KOPT-K1 (cell line): ENCODE results near the gene UGCG.
"Not testable (repeated sequence)": the region's sequence is repeated elsewhere in the genome, so short reads cannot be mapped to it uniquely, and the experiment has no call there.

Experiments used
- H3K27ac ChIP-seq: fragments of 200-600 bp; sonication (generic); 2 replicates; pipeline ENCODE4 v1.5.1; 2016; ENCODE audit warnings: antibody characterized with exemption, mild to moderate bottlenecking, low read depth, low read length; ENCODE audit not compliant: poor library complexity, severe bottlenecking
- H3K36me3 ChIP-seq: fragments of 200-600 bp; sonication (generic); 2 replicates; pipeline ENCODE4 v1.5.1; 2017; ENCODE audit warnings: antibody characterized with exemption, mild to moderate bottlenecking, low read length, moderate library complexity; ENCODE audit not compliant: insufficient read depth
- H3K9me3 ChIP-seq: fragments of 200-600 bp; sonication (generic); 2 replicates; pipeline ENCODE4 v1.5.1; 2017; ENCODE audit warnings: antibody characterized with exemption, low read length, mild to moderate bottlenecking; ENCODE audit not compliant: insufficient read depth, poor library complexity, severe bottlenecking

UGCG gene

DNA sequence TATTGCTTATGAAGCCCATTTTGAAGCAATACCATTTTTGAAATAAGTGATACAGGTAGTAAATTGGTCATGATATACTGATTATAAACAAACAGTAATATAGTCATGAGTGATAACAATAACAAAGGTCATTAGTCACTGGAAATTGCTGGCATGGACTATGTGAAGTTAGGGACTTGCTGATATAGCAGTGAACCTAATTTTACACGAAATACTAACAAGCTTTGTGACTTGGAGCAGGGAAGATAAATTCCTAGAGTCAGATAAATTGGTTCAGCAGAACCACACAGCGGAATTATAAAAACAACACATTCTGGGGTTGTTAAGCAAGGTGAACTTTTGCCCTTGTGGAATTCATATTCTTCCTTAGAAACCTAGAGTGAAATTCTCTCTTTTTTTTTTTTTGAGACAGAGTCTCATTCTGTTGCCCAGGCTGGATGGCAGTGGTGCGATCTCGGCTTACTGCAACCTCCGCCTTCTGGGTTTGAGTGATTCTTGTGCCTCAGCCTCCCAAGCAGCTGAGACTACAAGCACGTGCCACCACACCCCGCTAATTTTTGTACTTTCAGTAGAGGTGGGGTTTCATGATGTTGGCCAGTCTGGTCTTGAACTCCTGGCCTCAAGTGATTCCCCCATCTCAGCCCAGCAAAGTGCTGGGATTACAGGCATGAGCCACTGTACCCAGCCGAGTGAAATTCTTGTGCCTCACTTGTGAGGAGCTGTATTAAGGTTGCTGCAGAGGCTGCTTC is 6.0 kb downstream of the UGCG start:
- H3K27ac ChIP-seq, result no peak overlapping the region
- no peaks in the 10 kb centered on the region for H3K9me3 ChIP-seq
- H3K36me3 ChIP-seq, result no peaks in the 10 kb centered on the region

DNA sequence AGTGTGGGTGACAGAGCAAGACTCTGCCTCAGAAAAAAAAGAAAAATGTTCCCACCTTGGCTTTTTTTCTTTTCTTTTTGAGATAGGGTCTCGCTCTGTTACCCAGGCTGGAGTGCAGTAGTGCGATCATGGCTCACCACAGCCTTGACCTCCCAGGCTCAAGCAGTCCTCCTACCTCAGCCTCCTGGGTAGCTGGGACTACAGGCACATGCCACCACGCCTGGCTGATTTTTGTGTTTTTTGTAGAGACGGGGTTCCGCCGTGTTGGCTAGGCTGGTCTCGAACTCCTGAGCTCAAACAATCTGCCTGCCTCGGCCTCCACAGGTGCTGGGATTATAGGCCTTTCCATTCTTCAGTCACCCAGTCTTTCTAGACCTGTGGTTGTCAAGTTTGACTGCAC is 6.9 kb downstream of the UGCG start:
- not testable (repeated sequence) for H3K36me3 ChIP-seq, H3K27ac ChIP-seq, H3K9me3 ChIP-seq

DNA sequence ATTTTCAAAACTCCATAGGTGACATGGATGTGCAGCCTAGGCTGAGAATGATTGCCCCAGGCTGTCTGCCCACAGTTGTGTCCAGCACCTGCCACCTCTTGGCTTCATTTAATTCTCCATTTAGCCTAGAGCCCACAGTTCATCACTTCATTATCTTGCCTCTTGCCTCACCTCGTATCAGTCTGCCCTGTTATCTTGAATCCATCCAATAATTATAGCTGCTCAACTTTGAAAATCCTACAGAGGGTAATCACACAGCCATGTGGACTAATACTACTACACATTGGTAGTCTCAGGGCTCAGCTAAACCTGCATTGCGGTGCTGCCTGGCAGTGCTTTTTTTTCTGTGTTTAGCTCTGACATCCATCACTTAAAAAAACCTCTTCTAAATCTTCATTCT is 7.4 kb downstream of the UGCG start:
- no peaks in the 10 kb centered on the region for H3K36me3 ChIP-seq
- no peak overlapping the region for H3K27ac ChIP-seq
- H3K9me3 ChIP-seq, result no peaks in the 10 kb centered on the region

DNA sequence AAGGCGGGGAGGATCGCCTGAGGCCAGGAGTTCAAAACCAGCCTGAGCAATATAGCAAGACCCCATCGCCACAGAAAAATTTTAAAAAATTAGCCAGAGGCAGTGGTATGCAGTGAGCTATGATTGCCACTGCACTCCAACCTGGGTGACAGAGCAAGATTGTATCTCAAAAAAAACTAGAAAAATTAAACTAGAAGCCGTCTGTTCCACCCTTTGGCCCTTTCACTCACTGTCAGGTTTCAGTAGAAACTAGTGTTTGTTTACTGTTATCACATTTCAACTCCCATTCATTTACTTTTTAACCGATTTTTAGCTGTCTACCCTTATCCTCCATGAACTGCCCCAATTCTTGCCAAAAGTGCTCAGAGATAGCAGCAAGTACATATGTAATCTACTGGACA is 8.3 kb downstream of the UGCG start:
- Histone ChIP-seq H3K27ac (no peak overlapping the region), H3K36me3 (no peaks in the 10 kb centered on the region), H3K9me3 (no peaks in the 10 kb centered on the region)

DNA sequence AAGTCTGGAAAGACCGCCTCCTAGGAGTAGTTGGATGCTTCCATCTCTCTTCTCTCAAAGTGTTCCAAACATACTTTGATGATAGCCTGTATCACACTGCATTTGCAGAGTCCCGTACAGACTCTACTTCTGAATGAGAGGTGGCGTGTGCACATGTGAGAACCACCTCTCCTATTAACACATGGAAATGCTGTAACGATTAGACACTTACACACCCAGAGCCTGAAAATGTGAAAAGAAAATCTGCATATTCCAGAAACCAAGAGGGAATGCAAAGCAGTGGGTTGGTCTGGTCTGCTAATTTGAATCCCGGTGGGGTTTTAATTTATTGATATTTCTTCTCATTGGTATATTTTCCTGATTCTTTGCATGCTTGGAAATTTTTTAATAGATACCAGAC is 10.5 kb downstream of the UGCG start:
- Histone ChIP-seq H3K36me3 (no peaks in the 10 kb centered on the region), H3K9me3 (no peaks in the 10 kb centered on the region), H3K27ac (no peak overlapping the region)

DNA sequence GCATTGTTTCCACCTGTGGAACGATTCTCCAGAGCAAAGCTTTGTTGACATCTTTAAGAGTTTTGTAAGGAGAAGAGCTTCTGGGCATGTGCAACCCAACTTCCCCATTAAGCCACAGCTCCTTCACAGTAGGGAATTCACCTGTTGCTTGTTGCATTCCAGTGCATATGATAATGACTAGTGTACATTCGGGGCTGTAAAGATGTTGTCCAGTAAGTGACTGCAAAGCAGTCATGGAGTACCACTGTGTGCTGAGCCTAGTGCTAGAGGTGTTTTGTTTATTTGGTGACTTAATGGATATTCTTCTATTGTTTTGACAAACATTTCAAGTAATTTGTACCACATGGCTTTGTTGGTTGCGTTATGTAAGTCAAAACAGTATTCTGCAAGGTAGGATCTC is 12.8 kb downstream of the UGCG start:
- H3K9me3 ChIP-seq, result no peaks in the 10 kb centered on the region
- H3K27ac ChIP-seq, result no peak overlapping the region
- no peaks in the 10 kb centered on the region for H3K36me3 ChIP-seq

DNA sequence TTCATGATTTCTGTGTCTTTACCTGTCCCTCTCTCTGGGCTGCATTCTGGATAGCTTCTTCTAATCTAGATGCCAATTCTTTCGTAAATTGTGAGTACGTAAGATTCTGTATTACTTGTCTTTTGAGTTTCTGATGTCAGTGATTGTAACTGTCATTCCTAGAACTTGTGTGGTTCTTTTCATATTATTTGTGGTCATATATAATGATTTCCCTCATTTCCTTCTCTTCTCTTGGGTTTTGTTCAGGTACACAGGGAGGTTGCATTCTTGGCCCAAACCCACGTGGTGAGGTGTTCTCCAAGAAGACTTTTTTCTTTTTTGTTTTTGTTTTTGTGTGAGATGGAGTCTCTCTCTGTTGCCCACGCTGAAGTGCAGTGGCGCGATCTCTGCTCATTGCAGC is 13.8 kb downstream of the UGCG start:
- Histone ChIP-seq H3K27ac (no peak overlapping the region), H3K9me3 (no peaks in the 10 kb centered on the region), H3K36me3 (0 out of 2 replicates have a peak, but pooled peaks cover 1% of the 10 kb centered on the region)

DNA sequence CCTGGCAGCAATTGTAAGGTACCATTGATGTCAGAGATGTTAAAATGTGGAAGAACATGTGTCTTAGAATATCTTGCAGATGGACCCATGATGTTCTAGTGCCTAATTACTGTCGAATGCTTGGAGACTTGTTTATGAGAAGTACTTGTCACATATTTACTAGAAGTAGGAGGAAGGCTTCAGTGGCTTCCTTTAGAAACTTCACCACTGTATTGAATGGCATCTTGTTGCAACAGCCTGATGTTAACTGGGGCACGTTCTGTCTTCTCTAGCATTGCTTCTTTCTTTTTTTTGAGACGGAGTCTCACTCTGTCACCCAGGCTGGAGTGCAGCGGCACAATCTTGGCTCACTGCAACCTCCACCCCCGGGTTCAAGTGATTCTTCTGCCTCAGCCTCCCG is 16.5 kb downstream of the UGCG start:
- Histone ChIP-seq H3K27ac (no peak overlapping the region), H3K9me3 (no peaks in the 10 kb centered on the region), H3K36me3 (peaks cover 6% of the 10 kb centered on the region)

DNA sequence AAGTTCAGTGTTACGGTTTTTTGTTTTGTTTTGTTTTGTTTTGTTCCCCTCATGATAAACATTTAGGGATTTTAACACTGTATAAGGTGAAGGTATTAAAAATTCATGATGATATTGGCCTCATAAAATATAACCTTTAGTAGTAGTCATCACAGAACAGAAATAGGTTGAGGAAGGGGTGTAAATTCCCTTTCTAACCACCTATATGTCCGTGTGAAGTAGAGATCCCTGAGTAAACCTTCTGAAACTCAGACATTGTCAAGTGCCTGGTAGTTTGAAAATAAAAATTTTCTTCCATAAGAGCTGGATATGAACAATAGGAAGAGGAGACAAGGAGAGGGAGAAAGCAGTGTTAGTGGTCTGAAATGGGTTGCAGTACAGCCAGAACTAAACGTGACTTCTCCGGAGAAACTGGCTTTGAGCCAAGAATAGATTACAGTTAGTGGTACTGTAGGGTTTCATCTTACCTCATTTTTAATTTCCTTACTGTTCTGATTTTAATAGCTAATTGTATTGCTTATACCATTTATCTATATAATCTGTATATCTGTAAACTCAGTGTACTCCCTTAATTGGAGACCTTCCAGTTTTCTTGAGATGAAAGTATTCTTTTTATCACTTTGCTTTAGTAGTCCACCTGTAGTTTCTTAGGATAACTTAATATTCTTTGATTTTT is 18.3 kb downstream of the UGCG start:
- Histone ChIP-seq H3K27ac (no peak overlapping the region), H3K36me3 (peaks cover 9% of the 10 kb centered on the region), H3K9me3 (no peaks in the 10 kb centered on the region)

DNA sequence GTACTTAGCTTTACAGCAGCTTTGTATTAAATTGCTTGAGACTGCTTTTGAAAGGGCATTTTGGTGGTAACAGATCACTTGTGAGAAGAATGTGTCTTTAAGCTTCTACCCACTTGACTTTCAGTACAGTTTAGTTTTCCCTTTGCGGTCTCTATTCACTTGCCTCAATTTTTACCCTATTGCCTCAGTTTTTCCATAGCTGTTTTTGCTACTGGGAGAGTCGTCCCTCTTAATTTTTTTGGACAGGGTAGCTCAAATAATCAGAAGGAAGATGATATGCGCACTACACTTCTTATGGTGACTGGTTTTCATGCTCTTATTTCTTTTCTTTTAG is 18.8 kb downstream of the UGCG start:
- Histone ChIP-seq H3K9me3 (no peaks in the 10 kb centered on the region), H3K36me3 (peaks cover 9% of the 10 kb centered on the region), H3K27ac (no peak overlapping the region)

DNA sequence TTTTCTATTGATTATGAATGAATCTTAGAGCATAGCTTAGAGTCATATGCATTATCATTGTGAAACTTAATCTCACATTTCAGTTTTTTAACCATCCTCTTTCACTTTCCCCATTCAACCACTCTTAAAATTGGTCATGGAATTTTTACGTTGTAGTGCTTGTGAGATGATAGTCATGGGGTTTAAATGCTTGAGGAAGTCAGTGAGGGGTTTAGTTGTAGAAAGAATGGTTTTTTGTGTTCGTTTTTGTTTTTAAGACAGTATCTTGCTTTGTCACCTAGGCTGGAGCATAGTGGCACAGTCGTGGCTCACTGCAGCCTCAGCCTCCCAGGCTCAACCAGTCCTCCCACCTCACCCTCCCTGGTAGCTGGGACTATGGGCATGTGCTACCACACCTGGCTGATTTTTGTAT is 19.6 kb downstream of the UGCG start:
- H3K27ac ChIP-seq, result no peak overlapping the region
- H3K9me3 ChIP-seq, result no peaks in the 10 kb centered on the region
- peaks cover 9% of the 10 kb centered on the region for H3K36me3 ChIP-seq

DNA sequence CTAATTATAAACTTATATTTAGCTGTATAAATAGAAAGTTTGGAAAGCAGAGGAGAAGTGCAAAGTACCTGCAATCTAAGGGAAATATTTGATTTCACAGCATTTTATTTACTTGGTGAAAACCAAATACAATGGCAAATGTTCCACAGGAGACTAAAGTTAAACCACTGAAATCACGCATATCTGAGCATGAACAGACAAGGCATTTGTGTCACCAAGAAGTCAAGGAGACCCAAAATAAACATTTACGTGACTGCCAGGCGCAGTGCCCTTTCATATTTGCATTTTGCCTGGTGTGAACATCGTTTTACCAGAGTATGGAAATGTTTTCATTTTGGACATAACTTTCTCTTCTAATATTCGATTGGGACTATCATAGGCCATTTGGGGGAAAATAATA is 20.6 kb downstream of the UGCG start:
- H3K36me3 ChIP-seq, result peaks cover 9% of the 10 kb centered on the region
- no peak overlapping the region for H3K27ac ChIP-seq
- no peaks in the 10 kb centered on the region for H3K9me3 ChIP-seq

DNA sequence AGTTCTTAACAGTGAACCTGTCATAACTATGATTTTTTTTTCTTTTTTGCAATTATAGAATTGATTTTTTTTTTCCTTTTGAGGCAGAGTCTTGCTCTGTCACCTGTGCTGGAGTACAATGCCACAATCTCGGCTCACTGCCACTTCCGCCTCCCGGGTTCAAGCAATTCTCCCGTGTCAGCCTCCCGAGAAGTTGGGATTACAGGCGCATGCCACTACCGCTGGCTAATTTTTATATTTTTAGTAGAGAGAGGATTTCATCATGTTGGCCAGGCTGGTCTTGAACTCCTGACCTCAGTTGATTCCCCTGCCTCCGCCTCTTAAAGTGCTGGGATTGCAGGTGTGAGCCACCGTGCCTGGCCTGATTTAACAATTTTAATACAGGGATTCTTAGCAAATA is 21.4 kb downstream of the UGCG start:
- H3K36me3 ChIP-seq, result peaks cover 9% of the 10 kb centered on the region
- H3K9me3 ChIP-seq, result no peaks in the 10 kb centered on the region
- H3K27ac ChIP-seq, result no peak overlapping the region

DNA sequence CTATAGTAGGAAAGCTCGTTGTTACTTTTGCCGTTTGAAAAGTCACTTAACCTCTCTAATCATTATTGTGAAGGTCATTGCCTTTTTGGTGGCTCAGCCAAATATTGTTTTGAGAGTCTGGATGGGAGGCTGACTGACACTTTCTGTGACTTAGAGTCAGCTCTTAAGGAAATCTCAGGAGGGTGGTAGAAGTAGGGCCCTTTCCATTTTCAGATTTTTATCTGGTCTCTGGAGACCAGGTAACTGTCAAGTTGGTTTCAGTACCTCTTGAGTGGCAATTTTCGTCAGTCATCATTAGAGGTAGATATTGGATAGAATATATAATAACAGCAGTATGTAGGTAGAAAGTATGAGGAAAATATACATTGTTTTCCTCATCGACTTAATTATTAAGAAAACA is 23.3 kb downstream of the UGCG start:
- H3K36me3 ChIP-seq, result peaks cover 9% of the 10 kb centered on the region
- H3K9me3 ChIP-seq, result no peaks in the 10 kb centered on the region
- H3K27ac ChIP-seq, result no peak overlapping the region

DNA sequence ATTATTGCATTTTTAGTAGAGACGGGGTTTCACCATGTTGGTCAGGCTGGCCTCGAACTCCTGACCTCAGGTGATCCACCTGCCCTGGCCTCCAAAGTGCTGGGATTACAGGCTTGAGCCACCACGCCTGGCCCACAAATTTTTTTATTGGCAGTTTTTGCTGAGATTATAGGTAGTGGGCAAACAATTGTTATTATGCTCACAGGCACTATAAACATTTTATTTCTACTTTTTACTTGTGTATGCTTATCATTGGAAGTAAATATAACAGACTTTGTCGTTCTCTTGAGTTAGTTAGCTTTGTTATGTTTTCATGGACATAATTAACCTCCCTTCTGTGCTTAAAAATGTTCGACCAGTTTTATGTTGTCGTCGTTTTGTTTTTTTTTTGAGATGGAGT is 23.9 kb downstream of the UGCG start:
- Histone ChIP-seq H3K27ac (no peak overlapping the region), H3K9me3 (no peaks in the 10 kb centered on the region), H3K36me3 (peaks cover 7% of the 10 kb centered on the region)

DNA sequence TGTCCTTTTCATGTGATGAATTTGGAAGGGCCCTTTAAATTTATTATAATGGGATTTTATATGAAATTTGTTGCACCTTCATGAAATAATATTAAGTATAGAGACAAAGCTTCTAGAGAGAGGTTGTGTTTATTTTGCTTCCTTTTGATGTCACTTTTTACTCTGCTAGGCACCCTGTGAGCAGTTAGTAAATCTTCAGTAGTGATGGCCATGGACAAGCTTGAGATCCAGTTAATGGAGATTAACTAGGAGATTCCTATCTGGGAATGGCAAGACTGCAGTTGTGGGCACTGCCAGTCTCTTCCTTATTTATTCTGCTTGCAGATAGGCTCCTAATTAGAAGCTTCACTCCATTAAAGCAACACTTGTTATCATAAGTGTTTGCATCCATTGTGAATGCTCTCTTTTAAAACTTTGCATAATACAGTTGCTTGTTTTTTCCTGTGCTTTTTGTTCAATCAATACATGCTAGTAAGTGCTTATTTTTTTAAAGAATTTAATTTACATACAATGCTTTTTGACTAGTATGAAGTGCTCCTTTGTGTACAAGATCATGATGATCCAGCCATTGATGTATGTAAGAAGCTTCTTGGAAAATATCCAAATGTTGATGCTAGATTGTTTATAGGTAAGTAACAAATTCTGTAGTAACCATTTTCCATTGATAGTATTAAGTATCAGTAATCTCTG is 25.9 kb downstream of the UGCG start:
- H3K36me3 ChIP-seq, result peaks cover 9% of the 10 kb centered on the region; the same call in 1 of the 2 replicates

More for the DNA sequence above, 25.9 kb downstream of the UGCG start:
- Histone ChIP-seq H3K9me3 (no peaks in the 10 kb centered on the region), H3K27ac (no peak overlapping the region)
